Heart right ventricle (tissue), 16 donors: ENCODE measurements around the gene CACNA1E. TPM values are rescaled to one million over a fixed set of nuclear protein-coding genes. Genes with fewer than 3 reads are reported as not detected.

Experiments
- ATAC-seq, 8 donors: fragments of 200-7000 bp; cut with Tn5 transposase; one replicate each; pipeline ENCODE4 v1.9.1; 2020; ENCODE audit warnings: mild to moderate bottlenecking in 8 of 8, moderate library complexity in 8 of 8, moderate number of reproducible peaks in 1 of 8
- DNase-seq, 2 donors: peaks; one replicate each; pipeline ENCODE4 v3.0.0-alpha.2; 2020
- H3K27ac ChIP-seq, 10 donors: fragments of 200-600 bp; sonication (generic) in 2 of 10; one replicate each; pipeline versions ENCODE4 v1.5.0 to v1.8.0; 2020 to 2022; ENCODE audit warnings: mild to moderate bottlenecking in 3 of 10
- H3K27me3 ChIP-seq, 7 donors: fragments of 200-600 bp; one replicate each; pipeline ENCODE4 v1.8.0; 2021 to 2022; ENCODE audit warnings: mild to moderate bottlenecking in 2 of 7
- H3K36me3 ChIP-seq, 9 donors: fragments of 200-600 bp; sonication (generic) in 1 of 9; one replicate each; pipeline versions ENCODE4 v1.5.0 to v1.8.0; 2020 to 2022; ENCODE audit warnings: mild to moderate bottlenecking in 2 of 9
- H3K4me1 ChIP-seq, 9 donors: fragments of 200-600 bp; sonication (generic) in 1 of 9; one replicate each; pipeline versions ENCODE4 v1.5.0 to v1.8.0; 2020 to 2022; ENCODE audit warnings: mild to moderate bottlenecking in 4 of 9
- H3K4me3 ChIP-seq, 10 donors: fragments of 200-600 bp; sonication (generic) in 2 of 10; one replicate each; pipeline versions ENCODE4 v1.5.0 to v1.8.0; 2020 to 2022; ENCODE audit warnings: mild to moderate bottlenecking in 7 of 10, moderate library complexity in 2 of 10
- H3K9me3 ChIP-seq, 11 donors: fragments of 200-600 bp in 10 of 11; sonication (generic) in 2 of 11; one replicate each; pipeline versions ENCODE4 v1.5.0 to v1.8.0; 2013 to 2022; ENCODE audit warnings: mild to moderate bottlenecking in 2 of 11, control low read depth in 1 of 11, moderate library complexity in 1 of 11
- whole genome bisulfite sequencing, 2 donors: extraction: QIAGEN DNeasy Blood & Tissue Kit; methylation state at CpG; one replicate each; pipeline ENCODE4 v1.1.7; 2013; ENCODE audit warnings: inconsistent platforms in 1 of 2; 5-methylcytosine and 5-hydroxymethylcytosine counted together
- intact Hi-C, 10 donors: fragments of 100-400 bp; cut with DNase I; formaldehyde crosslinking; loops; one replicate each; pipeline versions ENCODE4 v1.11.1 to v1.14.2; 2022
- polyA plus RNA-seq, 2 donors: library from polyadenylated mRNA; stranded (reverse); fragments of 200-250 nt; gene quantifications; one replicate each; pipeline ENCODE4 v1.2.3, GENCODE V29; 2013
- total RNA-seq, 10 donors: library from RNA; stranded (reverse); fragmentation: NEBNext Ultra II Directional in 3 of 10; extraction: Animal tissue kit (Norgen Biotek cat#: 25700) in 3 of 10; gene quantifications; one replicate each; pipeline versions ENCODE4 v1.2.1 to v1.2.4, GENCODE V29; 2021 to 2023
- TF ChIP-seq, protein P1 (sequence below), 9 donors: fragments of 200-600 bp; sonication (generic) in 2 of 9; IDR thresholded peaks; one replicate each; pipeline versions ENCODE4 v1.5.0 to v1.8.0; 2021 to 2022; ENCODE audit warnings: antibody characterized with exemption in 9 of 9, mild to moderate bottlenecking in 5 of 9, moderate library complexity in 1 of 9
- donor health status: Arrhythmogenic right ventricular cardiomyopathy.
- donor health status: ischemic (EF 13 %, LVEDD 7.1; RV severe dilation, severe dysfunction).
- donor health status: healthy with polysubstance abuse.
- donor health status: DM: no; HTN: yes; CAD: no.
- donor health status: DM: no; HTN: no; CAD: no.
- donor health status: ischemic (EF 25% LVEDD 6.9; RV normal size, moderate dysfunction).
- donor health status: ischemic (EF 25% LVEDD 5.7; RV mildly dilated, moderate dysfunction).
- donor health status: healthy.
- donor health status: DM: yes; HTN: yes; CAD: no.
- donor health status: Ischemic cardiomyopathy.
- donor health status: ischemic (EF 35%, LVEDD 5.7; RV mildly dilated, moderate dysfunction).
- donor health status: nonischemic (EF 11% LVEDD 7.7; RV severe dilation, severe dysfunction).
- donor health status: DM: yes; HTN: yes; CAD: no.
- donor health status: PGD.
- donor health status: ischemic (EF 29% LVEDD 5.4; RV normal size, mild dysfunction).
- donor health status: nonischemic (EF 23%, LVEDD 6.1; RV moderate dilation, normal function).

CACNA1E gene
- total and polyA plus RNA-seq, 12 donors, result 0.04 to 21.7 (median 0.71) TPM

DNA sequence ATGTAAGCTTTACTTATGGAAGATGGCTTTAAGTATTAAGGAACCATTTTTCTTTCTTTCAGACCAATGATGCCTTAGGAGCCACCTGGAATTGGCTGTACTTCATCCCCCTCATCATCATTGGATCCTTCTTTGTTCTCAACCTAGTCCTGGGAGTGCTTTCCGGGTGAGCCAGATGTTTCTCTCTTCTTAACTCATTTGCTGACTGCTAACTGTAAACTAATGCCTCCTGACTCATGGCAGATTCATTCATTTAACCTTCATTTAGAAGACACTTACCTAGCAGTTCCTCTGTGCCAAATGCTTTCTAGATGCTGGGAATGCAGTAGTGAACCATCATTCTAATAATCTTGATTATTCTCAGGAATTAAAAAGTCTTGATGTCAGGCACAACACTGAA lies 168.0 kb downstream of the CACNA1E start:
- intact Hi-C loops, result no loop called here
- WGBS, 2 donors, result 73 to 87% methylated on average over 1 of the region's 1 CpG

DNA sequence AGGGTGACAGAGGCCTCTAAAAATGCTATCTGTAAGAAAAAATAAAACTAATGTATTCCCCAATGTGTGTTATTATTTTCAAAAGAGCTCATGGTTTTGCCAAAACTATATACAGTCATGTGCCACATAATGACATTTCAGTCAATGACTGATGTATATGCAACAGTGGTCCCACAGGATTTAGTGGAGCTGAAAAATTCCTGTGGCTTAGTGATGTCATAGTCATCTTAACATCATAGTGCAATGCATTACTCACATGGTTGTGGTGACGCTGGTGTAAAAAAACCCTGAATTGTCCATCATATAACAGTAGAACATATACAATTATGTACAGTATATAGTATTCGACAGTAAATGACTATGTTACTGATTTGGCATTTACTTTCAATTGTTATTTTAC lies 172.4 kb downstream of the CACNA1E start:
- TF ChIP-seq, protein P1, sequence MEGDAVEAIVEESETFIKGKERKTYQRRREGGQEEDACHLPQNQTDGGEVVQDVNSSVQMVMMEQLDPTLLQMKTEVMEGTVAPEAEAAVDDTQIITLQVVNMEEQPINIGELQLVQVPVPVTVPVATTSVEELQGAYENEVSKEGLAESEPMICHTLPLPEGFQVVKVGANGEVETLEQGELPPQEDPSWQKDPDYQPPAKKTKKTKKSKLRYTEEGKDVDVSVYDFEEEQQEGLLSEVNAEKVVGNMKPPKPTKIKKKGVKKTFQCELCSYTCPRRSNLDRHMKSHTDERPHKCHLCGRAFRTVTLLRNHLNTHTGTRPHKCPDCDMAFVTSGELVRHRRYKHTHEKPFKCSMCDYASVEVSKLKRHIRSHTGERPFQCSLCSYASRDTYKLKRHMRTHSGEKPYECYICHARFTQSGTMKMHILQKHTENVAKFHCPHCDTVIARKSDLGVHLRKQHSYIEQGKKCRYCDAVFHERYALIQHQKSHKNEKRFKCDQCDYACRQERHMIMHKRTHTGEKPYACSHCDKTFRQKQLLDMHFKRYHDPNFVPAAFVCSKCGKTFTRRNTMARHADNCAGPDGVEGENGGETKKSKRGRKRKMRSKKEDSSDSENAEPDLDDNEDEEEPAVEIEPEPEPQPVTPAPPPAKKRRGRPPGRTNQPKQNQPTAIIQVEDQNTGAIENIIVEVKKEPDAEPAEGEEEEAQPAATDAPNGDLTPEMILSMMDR (IDR thresholded peaks at IDR 0.05), result no peak
- 87 to 94% methylated on average over 2 of the region's 2 CpGs for WGBS, 2 donors
- no peak for ATAC-seq
- Histone ChIP-seq H3K36me3 (no peaks in the 10 kb centered on the region), H3K4me1 (no peaks in the 10 kb centered on the region), H3K4me3 (no peak overlapping the region), H3K9me3 (peaks cover 0 to 9% (median 0%) of the 10 kb centered on the region in 11 donors), H3K27ac (no peak overlapping the region), H3K27me3 (peaks cover 0 to 12% (median 0%) of the 10 kb centered on the region in 7 donors)
- no peak for DNase-seq
- intact Hi-C loops, result no loop called here

More for the DNA sequence above, 168.0 kb downstream of the CACNA1E start:
- TF ChIP-seq, protein P1 (IDR thresholded peaks at IDR 0.05), result no peak
- no peak for ATAC-seq
- Histone ChIP-seq H3K9me3 (peaks cover 0 to 9% (median 0%) of the 10 kb centered on the region in 11 donors), H3K4me1 (no peaks in the 10 kb centered on the region), H3K27me3 (peaks cover 0 to 23% (median 7%) of the 10 kb centered on the region in 7 donors), H3K4me3 (no peak overlapping the region), H3K27ac (no peak overlapping the region), H3K36me3 (no peaks in the 10 kb centered on the region)
- no peak for DNase-seq

DNA sequence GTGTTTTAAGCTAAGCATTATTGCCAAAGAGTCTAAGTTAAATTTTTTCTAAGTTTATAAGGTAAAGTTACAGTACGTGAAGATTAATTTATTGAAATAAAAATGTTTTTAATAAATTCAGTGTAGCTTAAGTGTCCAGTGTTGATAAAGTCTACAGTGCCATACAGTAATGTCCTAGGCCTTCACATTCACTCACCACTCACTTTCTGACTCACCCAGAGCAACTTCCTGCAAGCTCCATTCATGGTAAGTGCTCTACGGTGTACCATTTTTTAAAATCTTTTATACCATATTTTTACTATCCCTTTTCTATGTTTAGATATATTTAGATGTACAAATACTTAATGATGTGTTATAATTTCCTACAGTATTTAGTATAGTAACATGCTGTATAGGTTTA lies 173.2 kb downstream of the CACNA1E start:
- DNase-seq, result no peak
- TF ChIP-seq, protein P1 (IDR thresholded peaks at IDR 0.05), result no peak
- Histone ChIP-seq H3K27me3 (peaks cover 0 to 10% (median 0%) of the 10 kb centered on the region in 7 donors), H3K4me3 (no peak overlapping the region), H3K4me1 (no peaks in the 10 kb centered on the region), H3K9me3 (peaks cover 0 to 9% (median 0%) of the 10 kb centered on the region in 11 donors), H3K27ac (no peak overlapping the region), H3K36me3 (no peaks in the 10 kb centered on the region)
- ATAC-seq, result no peak
- WGBS, 2 donors, result 66 to 89% methylated on average over 2 of the region's 2 CpGs
- intact Hi-C loops, result no loop called here

DNA sequence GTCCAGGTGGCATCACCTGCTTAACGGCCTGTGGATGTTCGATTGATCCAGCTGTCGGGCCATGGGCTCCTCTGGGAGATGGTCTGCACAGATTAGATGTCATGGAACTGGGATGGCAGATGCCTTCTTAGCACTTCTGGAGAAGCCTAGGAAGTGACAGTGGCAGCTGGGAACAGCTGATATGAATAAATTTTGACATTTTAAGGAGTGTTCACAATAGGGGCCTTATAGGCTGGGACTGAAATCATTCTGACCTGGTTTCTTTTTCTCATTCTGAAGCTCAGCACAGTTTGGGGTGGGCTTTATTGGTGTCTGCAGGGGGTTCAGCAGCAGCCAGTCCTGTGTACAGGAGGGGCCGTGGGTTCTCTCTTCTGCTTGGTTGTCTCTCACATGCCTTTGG lies 175.3 kb downstream of the CACNA1E start:
- no peak overlapping the region for H3K4me3 ChIP-seq
- TF ChIP-seq, protein P1 (IDR thresholded peaks at IDR 0.05), result no peak
- H3K27me3 ChIP-seq, result peaks cover 0 to 7% (median 4%) of the 10 kb centered on the region in 7 donors
- ATAC-seq (no peak), DNase-seq (no peak)
- H3K9me3 ChIP-seq, result peaks cover 0 to 8% (median 0%) of the 10 kb centered on the region in 11 donors
- H3K27ac ChIP-seq, result no peak overlapping the region
- no peaks in the 10 kb centered on the region for H3K4me1 ChIP-seq
- WGBS, 2 donors, result 74 to 78% methylated on average over 4 of the region's 4 CpGs
- H3K36me3 ChIP-seq, result no peaks in the 10 kb centered on the region
- intact Hi-C loops, result no loop called here
